B cell (primary cell): ENCODE results near the gene TEX13C. TPM values are rescaled to one million over a fixed set of nuclear protein-coding genes. Genes with fewer than 3 reads are reported as not detected.

Experiments
- ATAC-seq: fragments of 200-7000 bp; cut with Tn5 transposase; one replicate; pipeline ENCODE4 v1.10.0; 2021; ENCODE audit warnings: low read depth, mild to moderate bottlenecking, moderate number of reproducible peaks, moderate library complexity
- CTCF ChIA-PET: fragments of 350-600 bp; sonication (Branson Sonifier 250); formaldehyde crosslinking; loops from one replicate; lab custom pipeline; 2021; ENCODE audit warnings: antibody characterized with exemption, inconsistent platforms; lab: Charles Lee
- POLR2A ChIA-PET: fragments of 350-600 bp; sonication (Branson Sonifier 250); formaldehyde crosslinking; loops from one replicate; lab custom pipeline; 2021; ENCODE audit warnings: antibody characterized with exemption; lab: Charles Lee
- DNase-seq: peaks from one replicate; pipeline ENCODE4 v3.0.0; 2013
- H2AFZ ChIP-seq: 2 replicates; pipeline ENCODE4 v1.6.1; 2012; ENCODE audit warnings: mild to moderate bottlenecking, low read depth, low read length; ENCODE audit not compliant: insufficient read depth, poor library complexity, severe bottlenecking
- H3K27ac ChIP-seq, 2 donors: 1 replicate in 1 of 2; 2 replicates in 1 of 2; pipeline ENCODE4 v1.5.1; 2012 to 2013; ENCODE audit warnings: low read length in 2 of 2, mild to moderate bottlenecking in 2 of 2, moderate library complexity in 1 of 2
- H3K27me3 ChIP-seq, 4 experiments: fragments of 200-600 bp in 1 of 4; sonication (generic) in 1 of 4; replicated peaks in 1 of 4; 1 replicate in 2 of 4; 2 replicates in 2 of 4; pipeline versions ENCODE4 v1.6.1 to v1.7.0; 2013 to 2016; ENCODE audit warnings: low read length in 3 of 4, mild to moderate bottlenecking in 2 of 4, mixed read lengths in 1 of 4, moderate library complexity in 1 of 4; ENCODE audit not compliant: insufficient read depth in 4 of 4, control insufficient read depth in 3 of 4; ENCODE audit errors: control extremely low read depth in 1 of 4
- H3K36me3 ChIP-seq, 2 experiments: replicated peaks in 1 of 2; 1 replicate in 1 of 2; 2 replicates in 1 of 2; pipeline versions ENCODE4 v1.6.1 to v1.7.1; 2013; ENCODE audit warnings: low read length in 1 of 2; ENCODE audit not compliant: insufficient read depth in 2 of 2, control insufficient read depth in 1 of 2; ENCODE audit errors: control extremely low read depth in 1 of 2, extremely low read depth in 1 of 2
- H3K4me1 ChIP-seq, 2 donors: fragments of 200-600 bp in 1 of 2; sonication (generic) in 1 of 2; 1 replicate in 1 of 2; 2 replicates in 1 of 2; pipeline versions ENCODE4 v1.5.1 to v1.6.1; 2013 to 2017; ENCODE audit warnings: low read length in 2 of 2; ENCODE audit not compliant: control insufficient read depth in 2 of 2, insufficient read depth in 2 of 2
- H3K4me2 ChIP-seq: replicated peaks from 2 replicates; pipeline ENCODE3; 2012; ENCODE audit warnings: mild to moderate bottlenecking, low read depth, low read length; ENCODE audit not compliant: poor library complexity, severe bottlenecking
- H3K4me3 ChIP-seq, 5 experiments: fragments of 200-600 bp in 1 of 5; sonication (generic) in 1 of 5; 1 replicate in 3 of 5; 2 replicates in 2 of 5; pipeline versions ENCODE4 v1.5.1 to v1.7.0; 2011 to 2016; ENCODE audit warnings: low read length in 4 of 5, mild to moderate bottlenecking in 4 of 5, low read depth in 2 of 5, control low read depth in 1 of 5, moderate library complexity in 1 of 5; ENCODE audit not compliant: insufficient read depth in 1 of 5; ENCODE audit errors: control extremely low read depth in 1 of 5, extremely low read depth in 1 of 5
- H3K79me2 ChIP-seq: fragments of 200-600 bp; sonication (generic); one replicate; pipeline ENCODE4 v1.6.0; 2016; ENCODE audit warnings: low read length; ENCODE audit not compliant: control insufficient read depth, insufficient read depth
- H3K9ac ChIP-seq: fragments of 200-600 bp; sonication (generic); 2 replicates; pipeline ENCODE4 v1.6.1; 2017; ENCODE audit warnings: mild to moderate bottlenecking, low read length, moderate library complexity
- H3K9me3 ChIP-seq, 3 donors: one replicate each; pipeline versions ENCODE4 v1.6.1 to v1.7.1; 2013; ENCODE audit warnings: low read length in 2 of 3; ENCODE audit not compliant: control insufficient read depth in 2 of 3, insufficient read depth in 1 of 3; ENCODE audit errors: control extremely low read depth in 1 of 3
- H4K20me1 ChIP-seq: 2 replicates; pipeline ENCODE4 v1.6.0; 2012; ENCODE audit warnings: mild to moderate bottlenecking, low read length; ENCODE audit not compliant: insufficient read depth, control insufficient read depth, poor library complexity, severe bottlenecking
- H3K27ac Mint-ChIP-seq: one replicate; pipeline ENCODE4 v1.8.0; 2021; ENCODE audit warnings: mixed read lengths
- H3K27me3 Mint-ChIP-seq: one replicate; pipeline ENCODE4 v1.8.0; 2021; ENCODE audit warnings: mixed read lengths
- H3K4me1 Mint-ChIP-seq: one replicate; pipeline ENCODE4 v1.8.0; 2021; ENCODE audit warnings: mixed read lengths
- H3K4me3 Mint-ChIP-seq: one replicate; pipeline ENCODE4 v1.8.0; 2021; ENCODE audit warnings: mixed read lengths
- H3K9me3 Mint-ChIP-seq: one replicate; pipeline ENCODE4 v1.8.0; 2022; ENCODE audit warnings: mixed read lengths; ENCODE audit not compliant: insufficient read depth
- CTCF ChIP-seq: fragments of 200-600 bp; IDR thresholded peaks from one replicate; pipeline ENCODE4 v1.8.0; 2022; ENCODE audit warnings: antibody characterized with exemption, mild to moderate bottlenecking
- EZH2 ChIP-seq: IDR thresholded peaks from 2 replicates; pipeline ENCODE4 v1.6.1; 2012; ENCODE audit warnings: borderline replicate concordance, low read depth, mild to moderate bottlenecking, moderate library complexity, low read length; ENCODE audit not compliant: insufficient read depth, poor library complexity, severe bottlenecking
- WGBS: methylation state at CpG from one replicate; pipeline ENCODE4 v1.1.5; 2013; ENCODE audit warnings: missing lambda C conversion rate; ENCODE audit not compliant: insufficient coverage; 5-methylcytosine and 5-hydroxymethylcytosine counted together
- intact Hi-C: fragments of 100-400 bp; cut with micrococcal nuclease; formaldehyde crosslinking; loops from one replicate; pipeline ENCODE4 v1.10.0; 2022
- polyA plus RNA-seq: library from polyadenylated mRNA; depleted of rRNA; stranded (reverse); fragments of >200 nt; gene quantifications from 2 replicates; pipeline ENCODE4 v1.2.3, GENCODE V29; 2012
- total RNA-seq, 2 donors: library from RNA; stranded (reverse); fragments of 120-200 nt in 1 of 2; gene quantifications; 1 replicate in 1 of 2; 2 replicates in 1 of 2; pipeline versions ENCODE4 v1.2.3 to v1.2.4, GENCODE V29; 2013 to 2022

The TEX13C gene
- total and polyA plus RNA-seq, 2 donors (not counting 1 experiment from before 2014, with no cell fraction given), result not detected

GRCh38 chrX:125340490-125340889 is 20.8 kb downstream of the TEX13C start:
- DNase-seq (no peak), ATAC-seq (no peak)
- Mint-ChIP-seq H3K27ac (no peak overlapping the region), H3K4me3 (no peak overlapping the region), H3K9me3 (no peaks in the 10 kb centered on the region), H3K4me1 (no peaks in the 10 kb centered on the region), H3K27me3 (no peaks in the 10 kb centered on the region)
- Histone ChIP-seq H3K9ac (no peak overlapping the region), H3K27ac (no peak overlapping the region), H2AFZ (no peak overlapping the region), H3K79me2 (no peaks in the 10 kb centered on the region), H3K4me3 (no peak overlapping the region), H3K4me1 (no peaks in the 10 kb centered on the region), H4K20me1 (no peaks in the 10 kb centered on the region), H3K4me2 (no peak overlapping the region), H3K27me3 (no peaks in the 10 kb centered on the region), H3K36me3 (no peaks in the 10 kb centered on the region), H3K9me3 (no peaks in the 10 kb centered on the region)
- TF ChIP-seq EZH2, result no peak
- TF ChIP-seq CTCF, result no peak
- WGBS, result 65% methylated on average over 3 of the region's 4 CpGs
- intact Hi-C loops, result no loop called here
- POLR2A ChIA-PET, result no interaction called here
- CTCF ChIA-PET, result no interaction called here

GRCh38 chrX:125374169-125374568 is 54.5 kb downstream of the TEX13C start:
- no peak overlapping the region for H3K4me2 ChIP-seq
- H3K4me1 ChIP-seq, result no peaks in the 10 kb centered on the region
- no peaks in the 10 kb centered on the region for H3K9me3 ChIP-seq
- H3K36me3 ChIP-seq, result no peaks in the 10 kb centered on the region
- WGBS, result no CpG with 5 or more reads among the region's 1 CpG
- CTCF ChIA-PET, result no interaction called here
- ATAC-seq (no peak), DNase-seq (no peak)
- no peak overlapping the region for H2AFZ ChIP-seq
- H3K27ac ChIP-seq, result no peak overlapping the region
- intact Hi-C loops, result no loop called here
- POLR2A ChIA-PET, result no interaction called here
- H3K27me3 Mint-ChIP-seq, result no peaks in the 10 kb centered on the region
- H3K4me3 ChIP-seq, result no peak overlapping the region
- TF ChIP-seq EZH2 (no peak), CTCF (no peak)
- no peak overlapping the region for H3K27ac Mint-ChIP-seq
- no peaks in the 10 kb centered on the region for H4K20me1 ChIP-seq
- H3K4me1 Mint-ChIP-seq, result no peaks in the 10 kb centered on the region
- H3K4me3 Mint-ChIP-seq, result no peak overlapping the region
- H3K9ac ChIP-seq, result no peak overlapping the region
- no peaks in the 10 kb centered on the region for H3K9me3 Mint-ChIP-seq
- no peaks in the 10 kb centered on the region for H3K27me3 ChIP-seq
- H3K79me2 ChIP-seq, result no peaks in the 10 kb centered on the region
